Right lung (tissue), 5 donors: ENCODE measurements around the gene ATP5MK. TPM values are rescaled to one million over a fixed set of nuclear protein-coding genes. Genes with fewer than 3 reads are reported as not detected.
"Not testable (repeated sequence)": the region's sequence is repeated elsewhere in the genome, so short reads cannot be mapped to it uniquely, and the experiment has no call there.

Source experiments
- DNase-seq, 2 donors: peaks; one replicate each; pipeline ENCODE4 v3.0.0-alpha.2; 2013
- polyA plus RNA-seq, 5 donors: library from polyadenylated mRNA; unstranded; fragments of 120-200 nt; gene quantifications; one replicate each; pipeline versions ENCODE4 v1.2.1 to v1.2.3, GENCODE V29; 2013; ENCODE audit warnings: inconsistent platforms in 1 of 5, low replicate concordance in 1 of 5; ENCODE audit not compliant: insufficient read length in 5 of 5, insufficient read depth in 1 of 5

Gene ATP5MK
- polyA plus RNA-seq, 5 donors: 142 to 196 (median 171) TPM

- no peak for DNase-seq
These were observed 19.3 kb upstream of the ATP5MK start for GRCh38 chr10:103415581-103415980.

GRCh38 chr10:103413564-103413963 is 17.3 kb upstream of the ATP5MK start:
- DNase-seq: no peak

- DNase-seq: no peak
These were observed 1.0 kb upstream of the ATP5MK start for GRCh38 chr10:103397191-103397825.

GRCh38 chr10:103396789-103397087 is 463 bp upstream of the ATP5MK start:
- no peak for DNase-seq

- DNase-seq: peak; percentile 10 to 14
These were observed 565 bp downstream of the ATP5MK start for GRCh38 chr10:103395754-103396066.

- DNase-seq: no peak
These were observed 2.1 kb downstream of the ATP5MK start for GRCh38 chr10:103394180-103394579.

GRCh38 chr10:103382769-103383168 is 13.5 kb downstream of the ATP5MK start:
- DNase-seq: no peak

GRCh38 chr10:103374263-103374662 is 22.0 kb downstream of the ATP5MK start:
- DNase-seq: no peak

- no peak for DNase-seq
These were observed 22.7 kb downstream of the ATP5MK start for GRCh38 chr10:103373544-103373943.

- DNase-seq: peak; percentile 91 to 93
These were observed 28.3 kb downstream of the ATP5MK start, which contains the start of gene TAF5 for GRCh38 chr10:103367782-103368518. Gene TAF5 (plus strand): TSS chr10:103367976. CDS start chr10:103367990, 14 bp downstream.

- DNase-seq: no peak
These were observed 28.9 kb downstream of the ATP5MK start for GRCh38 chr10:103367379-103367781.

- DNase-seq: not testable (repeated sequence)
These were observed 35.5 kb downstream of the ATP5MK start for GRCh38 chr10:103360791-103361190.

- not testable (repeated sequence) for DNase-seq
These were observed 36.8 kb downstream of the ATP5MK start for GRCh38 chr10:103359493-103359892.

GRCh38 chr10:103355906-103356599 is 40.2 kb downstream of the ATP5MK start:
- DNase-seq: no peak

- DNase-seq: not testable (repeated sequence)
These were observed 41.7 kb downstream of the ATP5MK start for GRCh38 chr10:103354567-103354966.

GRCh38 chr10:103353281-103353680 is 43.0 kb downstream of the ATP5MK start:
- DNase-seq: no peak

GRCh38 chr10:103350517-103351260 is 45.6 kb downstream of the ATP5MK start, which contains the start of gene PCGF6:
Gene PCGF6 (minus strand): TSS chr10:103351140. CDS start chr10:103351066, 74 bp downstream.
- peak; percentile 82 to 88 for DNase-seq

GRCh38 chr10:103350175-103350516 is 46.1 kb downstream of the ATP5MK start:
- no peak for DNase-seq
